ENCODE results near the gene PHYKPL. TPM values are rescaled to one million over a fixed set of nuclear protein-coding genes. Genes with fewer than 3 reads are reported as not detected.
A peak's percentile ranks its signal among the peaks of the same experiment; 100 is the strongest.

PHYKPL gene
- total and polyA plus RNA-seq, 2 donors (not counting 1 experiment from before 2014, with no cell fraction given) = 18.1 to 44.8 TPM

DNA sequence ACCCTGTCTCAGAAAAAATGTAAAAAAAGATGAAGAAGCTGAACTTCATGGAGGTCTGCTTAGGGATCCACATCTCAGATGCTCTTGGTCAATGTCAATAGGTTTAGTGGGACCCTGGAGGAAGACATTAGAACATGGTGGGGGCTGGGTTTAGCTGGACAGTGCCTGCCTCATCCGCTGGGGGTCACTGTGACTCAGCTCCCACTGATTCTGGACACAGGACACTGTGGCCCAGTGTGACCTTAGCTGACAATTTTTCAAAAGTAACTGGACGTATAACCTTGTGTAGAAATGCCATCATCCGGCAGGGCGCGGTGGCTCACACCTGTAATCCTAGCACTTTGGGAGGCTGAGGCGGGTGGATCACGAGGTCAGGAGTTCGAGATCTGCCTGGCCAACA, 35.6 kb downstream of the PHYKPL start:
- H4K20me1 ChIP-seq (ENCODE audit: control insufficient read depth, extremely low read depth, insufficient read depth, low read length) = no peaks in the 10 kb centered on the region
- no peak overlapping the region for H3K9ac ChIP-seq (ENCODE audit: insufficient read depth, low read length)
- H3K27ac ChIP-seq (ENCODE audit: insufficient read depth, low read length) = no peak overlapping the region
- no peak overlapping the region for H3K4me3 ChIP-seq (replicated peaks in 1 of 4; ENCODE audit: control extremely low read depth in 1 of 4, insufficient read depth in 1 of 4, low read depth in 3 of 4, low read length in 4 of 4)
- peaks cover 4% of the 10 kb centered on the region for H3K4me1 ChIP-seq (ENCODE audit: control insufficient read depth, extremely low read depth, insufficient read depth, low read length)
- no peak overlapping the region for H3K4me2 ChIP-seq (ENCODE audit: extremely low read depth, insufficient read depth, low read length)
- peaks cover 13% of the 10 kb centered on the region for H3K27me3 ChIP-seq (ENCODE audit: control insufficient read depth, insufficient read depth, low read length)
- H3K79me2 ChIP-seq (ENCODE audit: control insufficient read depth, insufficient read depth, low read length) = no peaks in the 10 kb centered on the region
- H3K9me3 ChIP-seq (ENCODE audit: control insufficient read depth, insufficient read depth, low read depth, low read length) = no peaks in the 10 kb centered on the region
- no peaks in the 10 kb centered on the region for H3K36me3 ChIP-seq (ENCODE audit: control insufficient read depth, insufficient read depth, low read length)
- DNase-seq (ENCODE audit: low read depth in 2 of 2) = no peak
- H2AFZ ChIP-seq (ENCODE audit: low read length) = no peak overlapping the region
- TF ChIP-seq, protein P1, sequence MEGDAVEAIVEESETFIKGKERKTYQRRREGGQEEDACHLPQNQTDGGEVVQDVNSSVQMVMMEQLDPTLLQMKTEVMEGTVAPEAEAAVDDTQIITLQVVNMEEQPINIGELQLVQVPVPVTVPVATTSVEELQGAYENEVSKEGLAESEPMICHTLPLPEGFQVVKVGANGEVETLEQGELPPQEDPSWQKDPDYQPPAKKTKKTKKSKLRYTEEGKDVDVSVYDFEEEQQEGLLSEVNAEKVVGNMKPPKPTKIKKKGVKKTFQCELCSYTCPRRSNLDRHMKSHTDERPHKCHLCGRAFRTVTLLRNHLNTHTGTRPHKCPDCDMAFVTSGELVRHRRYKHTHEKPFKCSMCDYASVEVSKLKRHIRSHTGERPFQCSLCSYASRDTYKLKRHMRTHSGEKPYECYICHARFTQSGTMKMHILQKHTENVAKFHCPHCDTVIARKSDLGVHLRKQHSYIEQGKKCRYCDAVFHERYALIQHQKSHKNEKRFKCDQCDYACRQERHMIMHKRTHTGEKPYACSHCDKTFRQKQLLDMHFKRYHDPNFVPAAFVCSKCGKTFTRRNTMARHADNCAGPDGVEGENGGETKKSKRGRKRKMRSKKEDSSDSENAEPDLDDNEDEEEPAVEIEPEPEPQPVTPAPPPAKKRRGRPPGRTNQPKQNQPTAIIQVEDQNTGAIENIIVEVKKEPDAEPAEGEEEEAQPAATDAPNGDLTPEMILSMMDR (conservative IDR thresholded peaks at IDR 0.05 in 1 of 2, IDR thresholded peaks at IDR 0.05 in 1 of 2; ENCODE audit: low read depth in 1 of 2, low read length in 2 of 2) = peak; percentile 14 to 40
- no peak for TF ChIP-seq EZH2 (IDR thresholded peaks at IDR 0.05; ENCODE audit: low read length, missing control alignments)

DNA sequence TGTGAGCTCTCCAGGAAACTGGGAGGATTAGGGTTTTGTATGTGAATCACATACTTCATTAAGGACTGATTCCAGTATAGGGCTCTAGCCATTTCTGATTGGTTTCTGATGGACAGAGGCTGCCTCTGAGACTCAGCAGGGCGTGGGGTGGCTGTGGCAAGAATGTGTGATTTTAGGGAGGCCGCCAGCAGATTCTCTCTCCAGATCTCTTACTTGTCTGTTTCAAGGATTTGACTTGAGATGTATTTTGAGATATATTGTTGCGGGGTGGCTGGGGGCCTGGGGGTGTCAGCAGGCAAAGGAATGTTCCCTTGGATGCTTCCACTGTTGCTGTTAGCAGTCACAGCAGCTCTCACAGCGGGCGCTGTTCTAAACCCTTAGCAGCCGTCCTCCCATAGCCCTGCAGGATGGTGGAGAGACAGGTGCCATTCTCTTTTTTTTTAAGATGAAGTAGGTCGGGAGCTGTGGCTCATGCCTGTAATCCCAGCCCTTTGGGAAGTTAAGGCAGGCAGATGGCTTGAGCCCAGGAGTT, 36.3 kb downstream of the PHYKPL start:
- no peaks in the 10 kb centered on the region for H3K79me2 ChIP-seq (ENCODE audit: control insufficient read depth, insufficient read depth, low read length)
- no peaks in the 10 kb centered on the region for H3K4me1 ChIP-seq (ENCODE audit: control insufficient read depth, extremely low read depth, insufficient read depth, low read length)

DNA sequence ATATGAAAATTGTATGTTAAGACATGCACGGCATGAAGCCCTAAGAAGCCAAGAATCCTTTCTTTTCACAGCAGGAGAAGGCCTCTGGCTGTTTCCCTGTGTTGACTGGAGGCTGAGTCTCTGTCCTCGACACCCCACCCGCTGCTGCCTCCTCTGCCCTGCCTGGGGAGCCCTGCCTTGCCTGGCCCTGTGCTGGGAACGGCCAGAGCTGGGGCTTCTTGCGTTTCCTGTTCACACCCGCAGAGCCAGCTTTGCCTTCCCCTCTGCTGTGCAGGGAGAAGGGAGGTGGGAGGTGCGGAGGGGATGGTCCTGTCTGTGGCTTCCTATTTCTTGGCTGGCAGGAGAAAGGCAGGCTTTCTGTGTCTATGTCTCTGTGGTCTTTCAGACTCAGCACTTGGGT, 38.6 kb downstream of the PHYKPL start:
- no peak for DNase-seq (ENCODE audit: low read depth in 2 of 2)
- H2AFZ ChIP-seq (ENCODE audit: low read length) = no peak overlapping the region
- TF ChIP-seq, protein P1 (conservative IDR thresholded peaks at IDR 0.05 in 1 of 2, IDR thresholded peaks at IDR 0.05 in 1 of 2; ENCODE audit: low read depth in 1 of 2, low read length in 2 of 2) = no peak
- TF ChIP-seq EZH2 (IDR thresholded peaks at IDR 0.05; ENCODE audit: low read length, missing control alignments) = no peak
- no peak overlapping the region for H3K9ac ChIP-seq (ENCODE audit: insufficient read depth, low read length)
- no peaks in the 10 kb centered on the region for H4K20me1 ChIP-seq (ENCODE audit: control insufficient read depth, extremely low read depth, insufficient read depth, low read length)
- H3K27ac ChIP-seq (ENCODE audit: insufficient read depth, low read length) = no peak overlapping the region
- peaks cover 13% of the 10 kb centered on the region for H3K27me3 ChIP-seq (ENCODE audit: control insufficient read depth, insufficient read depth, low read length)
- no peak overlapping the region for H3K4me2 ChIP-seq (ENCODE audit: extremely low read depth, insufficient read depth, low read length)
- no peaks in the 10 kb centered on the region for H3K36me3 ChIP-seq (ENCODE audit: control insufficient read depth, insufficient read depth, low read length)
- no peak overlapping the region for H3K4me3 ChIP-seq (replicated peaks in 1 of 4; ENCODE audit: control extremely low read depth in 1 of 4, insufficient read depth in 1 of 4, low read depth in 3 of 4, low read length in 4 of 4)
- no peaks in the 10 kb centered on the region for H3K79me2 ChIP-seq (ENCODE audit: control insufficient read depth, insufficient read depth, low read length)
- H3K4me1 ChIP-seq (ENCODE audit: control insufficient read depth, extremely low read depth, insufficient read depth, low read length) = no peaks in the 10 kb centered on the region
- H3K9me3 ChIP-seq (ENCODE audit: control insufficient read depth, insufficient read depth, low read depth, low read length) = no peaks in the 10 kb centered on the region

More for the DNA sequence above, 36.3 kb downstream of the PHYKPL start:
- no peak overlapping the region for H2AFZ ChIP-seq (ENCODE audit: low read length)
- H3K27ac ChIP-seq (ENCODE audit: insufficient read depth, low read length) = no peak overlapping the region
- no peak overlapping the region for H3K4me2 ChIP-seq (ENCODE audit: extremely low read depth, insufficient read depth, low read length)
- H3K27me3 ChIP-seq (ENCODE audit: control insufficient read depth, insufficient read depth, low read length) = peaks cover 13% of the 10 kb centered on the region
- no peak for DNase-seq (ENCODE audit: low read depth in 2 of 2)
- H3K9me3 ChIP-seq (ENCODE audit: control insufficient read depth, insufficient read depth, low read depth, low read length) = no peaks in the 10 kb centered on the region
- H3K36me3 ChIP-seq (ENCODE audit: control insufficient read depth, insufficient read depth, low read length) = no peaks in the 10 kb centered on the region
- TF ChIP-seq, protein P1 (conservative IDR thresholded peaks at IDR 0.05 in 1 of 2, IDR thresholded peaks at IDR 0.05 in 1 of 2; ENCODE audit: low read depth in 1 of 2, low read length in 2 of 2) = no peak
- TF ChIP-seq EZH2 (IDR thresholded peaks at IDR 0.05; ENCODE audit: low read length, missing control alignments) = no peak
- no peaks in the 10 kb centered on the region for H4K20me1 ChIP-seq (ENCODE audit: control insufficient read depth, extremely low read depth, insufficient read depth, low read length)
- no peak overlapping the region for H3K4me3 ChIP-seq (replicated peaks in 1 of 4; ENCODE audit: control extremely low read depth in 1 of 4, insufficient read depth in 1 of 4, low read depth in 3 of 4, low read length in 4 of 4)
- no peak overlapping the region for H3K9ac ChIP-seq (ENCODE audit: insufficient read depth, low read length)
